Stimulated activated CD8-positive, alpha-beta memory T cell treated with anti-CD3 and anti-CD28 coated beads, Interleukin-12 subunit alpha, Interleukin-12 subunit beta, amount 100 ng/mL, for 24 hours (primary cell): Measurements from ENCODE around the gene NKX2-1.
"Not testable (repeated sequence)": the region's sequence is repeated elsewhere in the genome, so short reads cannot be mapped to it uniquely, and the experiment has no call there.

Source experiments
- DNase-seq: peaks from one replicate; pipeline ENCODE4 v3.0.0-alpha.2; 2020; ENCODE audit errors: extremely low read depth

The NKX2-1 gene

DNA sequence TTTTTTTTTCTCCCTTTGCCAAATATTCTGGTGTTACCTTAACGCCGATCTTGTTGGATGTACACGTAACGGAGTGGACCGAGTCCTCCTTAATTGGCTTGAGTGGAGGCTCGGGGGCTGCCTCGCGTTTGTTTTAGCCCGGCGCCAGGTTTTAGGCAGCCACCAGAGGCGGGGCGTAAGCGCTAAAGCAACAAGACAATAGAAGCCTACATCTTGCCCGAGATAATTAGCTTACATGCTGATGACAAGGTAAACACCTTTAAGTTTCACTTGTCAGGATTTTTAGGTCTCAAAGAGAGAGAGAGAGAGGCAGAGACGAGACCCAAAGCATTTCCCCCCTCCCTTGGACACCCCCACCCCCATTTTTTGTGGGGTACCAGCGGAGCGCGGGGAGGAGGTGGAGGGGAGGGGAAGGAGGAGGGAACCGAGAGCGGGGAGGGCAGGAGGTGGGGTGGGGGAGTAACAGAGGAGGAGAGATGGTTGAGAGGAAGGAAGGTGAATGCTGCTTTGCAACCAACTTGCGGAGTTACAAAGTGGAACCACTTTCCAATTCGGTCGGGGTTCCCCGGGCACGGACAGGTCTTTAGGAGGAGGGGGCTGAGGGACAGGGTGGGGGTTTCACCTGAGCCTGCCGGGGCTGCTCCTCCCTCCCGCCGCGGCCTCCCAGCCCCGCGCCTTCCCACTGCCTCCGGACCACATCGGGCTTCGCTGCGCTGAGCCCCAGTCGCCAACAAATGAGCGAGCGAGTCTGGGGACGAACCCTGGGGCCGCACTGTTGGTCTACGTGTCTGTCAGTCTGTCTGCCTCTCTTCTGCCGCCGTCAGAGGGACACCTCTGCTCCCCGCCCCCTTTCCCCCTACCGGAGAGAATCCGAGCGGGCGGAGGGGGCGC is at the start of gene NKX2-1:
Gene NKX2-1, minus strand, starts transcription at position 802 of the 891 bp plus-strand sequence. Its CDS starts 103 bp downstream, at position 699.
- no peak for DNase-seq

DNA sequence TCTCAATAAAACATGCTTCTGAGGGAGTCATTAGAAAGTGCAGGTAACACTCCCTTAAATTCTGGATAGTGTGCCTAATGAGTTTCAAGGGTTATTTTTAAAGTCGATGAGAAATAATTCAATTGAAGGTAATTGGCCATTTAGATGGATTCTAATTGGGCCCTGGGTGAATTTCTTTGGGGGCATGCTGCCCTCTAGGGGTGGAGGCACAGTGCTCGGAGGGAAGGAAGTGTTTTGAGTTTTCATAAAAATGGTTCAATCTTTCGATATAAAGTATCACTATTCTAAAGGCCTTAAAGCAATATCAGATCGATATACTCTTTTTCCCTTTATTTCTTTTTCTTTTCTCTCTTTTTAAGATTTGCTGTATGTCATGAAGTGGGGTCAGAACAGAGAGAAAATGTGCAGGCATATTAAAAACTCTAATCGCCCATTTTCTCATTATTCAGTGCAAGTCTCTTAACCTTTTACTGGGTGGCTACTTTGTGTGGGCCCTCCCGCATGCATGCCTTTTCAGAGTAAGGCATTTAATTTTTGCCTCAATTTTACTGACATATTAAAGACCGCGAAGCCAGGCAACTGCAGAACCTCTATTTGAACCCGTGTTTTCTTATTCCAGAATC is 36.9 kb upstream of the NKX2-1 start:
- no peak for DNase-seq

DNA sequence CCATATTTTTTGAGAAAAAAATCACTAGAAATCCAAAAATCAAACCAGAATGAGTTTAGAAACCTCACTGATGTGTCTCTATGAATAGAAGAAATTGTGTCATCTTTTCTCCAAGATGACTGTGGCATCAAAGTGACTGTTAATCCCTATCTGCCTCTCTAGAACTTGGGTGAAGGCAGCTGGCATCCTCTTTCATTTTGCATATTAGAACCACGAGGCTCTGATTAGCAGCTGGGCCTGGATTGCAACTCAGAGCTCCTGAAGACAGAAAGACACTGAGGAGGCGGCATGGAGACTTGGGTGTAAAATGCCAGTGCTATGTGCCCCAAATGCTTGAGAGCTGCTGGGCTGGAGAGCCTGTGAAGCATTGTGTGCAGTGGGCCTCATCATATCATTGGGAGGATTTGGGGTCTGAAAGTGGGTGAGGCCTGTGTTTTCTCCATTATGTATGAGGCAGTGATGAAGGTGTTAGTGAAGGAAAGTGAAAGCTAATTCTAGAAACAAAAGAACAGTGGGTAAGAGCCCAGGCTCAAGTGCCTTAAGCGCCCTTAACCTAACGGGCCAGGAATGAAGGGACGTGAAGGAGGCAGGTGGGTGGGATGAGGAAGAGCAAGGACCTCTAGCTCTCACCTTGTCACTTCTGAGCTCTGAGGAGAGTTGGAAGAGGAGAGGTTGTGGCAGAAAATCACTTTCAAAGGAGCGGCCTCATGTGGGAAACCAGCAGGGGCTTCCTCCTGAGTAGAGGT is 36.1 kb upstream of the NKX2-1 start:
- DNase-seq, result no peak

DNA sequence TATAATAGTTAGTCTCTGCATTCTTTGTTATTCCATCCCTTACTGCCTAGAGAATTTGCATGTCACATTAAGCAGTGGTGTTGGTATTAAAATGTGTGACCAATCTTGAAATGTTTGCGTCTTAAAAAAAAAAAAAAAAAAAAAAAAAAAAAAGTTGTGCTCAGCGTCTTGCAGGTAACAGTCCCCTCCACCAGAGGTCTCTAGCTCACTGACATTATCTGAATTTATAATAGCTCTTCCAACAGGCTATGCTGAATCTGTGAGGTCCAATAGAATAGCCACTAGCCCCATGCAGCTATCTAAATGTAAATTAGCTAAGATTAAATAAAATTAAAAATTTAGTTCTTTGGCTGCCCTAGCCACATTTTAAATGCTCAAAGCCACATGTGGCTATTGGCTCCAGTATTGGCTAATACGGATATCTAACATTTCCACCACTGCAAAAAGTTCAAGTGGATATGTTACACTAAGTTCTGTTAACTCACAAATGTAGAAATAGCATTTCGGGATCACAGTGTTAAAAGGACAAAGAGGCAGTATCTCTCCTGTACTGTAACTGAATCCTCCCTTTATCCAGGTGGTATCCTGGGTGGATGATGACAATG is 33.7 kb upstream of the NKX2-1 start:
- no peak for DNase-seq

DNA sequence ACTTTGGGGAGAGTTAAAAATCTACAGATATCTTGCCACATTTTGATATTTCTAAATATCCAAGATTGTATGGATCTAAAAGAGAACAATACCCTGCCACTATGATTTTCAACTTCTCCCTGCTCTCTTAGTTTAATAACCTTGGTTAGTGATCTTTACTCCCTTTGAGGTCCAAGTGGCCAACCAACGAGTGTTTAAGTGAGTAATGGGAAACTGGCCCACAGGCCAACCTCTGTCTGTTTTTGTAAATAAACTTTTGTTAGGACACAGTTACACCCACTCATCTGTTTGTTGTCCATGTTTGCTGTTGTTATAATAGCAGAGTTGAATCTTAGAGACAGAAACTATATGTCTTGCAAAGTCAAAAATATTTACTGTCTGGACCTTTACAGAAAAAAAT is 30.9 kb upstream of the NKX2-1 start:
- DNase-seq, result no peak

DNA sequence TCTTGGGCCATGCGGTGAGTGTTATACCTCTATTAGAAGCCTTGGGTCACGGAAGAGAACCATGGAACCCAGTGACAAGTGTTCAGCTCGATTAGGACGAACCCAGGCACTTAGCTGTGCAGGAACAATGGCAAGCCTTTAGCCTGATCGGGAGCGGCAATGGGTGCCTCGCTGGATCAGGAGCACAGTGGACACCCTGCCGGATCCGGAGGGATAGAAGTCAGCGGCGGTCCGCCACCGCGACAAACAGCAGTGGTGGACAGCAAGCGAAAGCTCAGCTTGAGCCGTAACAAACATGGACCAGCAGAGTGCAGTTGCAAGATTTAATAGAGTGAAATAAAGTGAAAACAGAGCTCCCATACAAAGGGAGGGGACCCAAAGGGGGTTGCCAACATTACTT is 24.2 kb upstream of the NKX2-1 start:
- not testable (repeated sequence) for DNase-seq

DNA sequence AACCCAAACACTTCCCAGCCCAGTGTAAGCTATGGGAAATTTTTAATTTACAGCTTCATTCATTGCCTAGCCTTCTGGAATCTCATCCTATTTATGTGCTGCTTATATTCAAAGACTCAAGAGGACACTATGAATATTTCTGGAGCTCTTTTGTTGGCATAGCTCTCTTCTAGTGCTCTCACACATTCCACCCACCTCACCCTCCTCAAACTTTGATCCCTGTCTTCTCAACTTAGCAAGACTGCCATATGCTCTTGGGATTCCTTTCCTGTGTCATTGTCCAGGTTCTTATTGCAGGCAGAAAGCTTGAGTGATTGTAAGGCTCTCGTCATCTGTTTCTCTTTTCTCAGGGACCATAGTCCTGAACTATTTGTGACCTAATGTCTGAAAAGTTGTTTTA is 18.0 kb upstream of the NKX2-1 start:
- DNase-seq, result no peak

DNA sequence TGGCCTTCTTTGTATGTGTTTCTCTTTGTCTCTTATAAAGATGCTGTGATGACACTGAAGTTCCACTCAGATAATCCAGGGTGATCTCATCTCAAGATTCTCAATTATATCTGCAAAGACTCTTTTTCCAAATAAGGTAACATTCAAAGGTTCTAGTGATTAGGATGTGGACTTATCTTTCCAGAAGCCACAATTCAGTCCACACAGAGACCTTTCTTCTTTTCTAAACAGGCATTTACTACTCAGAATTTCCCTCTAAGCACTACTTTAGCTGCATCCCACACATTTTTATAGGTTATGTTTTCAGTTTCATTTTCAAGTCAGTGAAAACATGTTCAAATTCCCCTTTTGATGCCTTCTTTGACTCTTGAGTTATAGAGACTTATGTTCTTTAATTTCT is 9.0 kb upstream of the NKX2-1 start:
- no peak for DNase-seq

DNA sequence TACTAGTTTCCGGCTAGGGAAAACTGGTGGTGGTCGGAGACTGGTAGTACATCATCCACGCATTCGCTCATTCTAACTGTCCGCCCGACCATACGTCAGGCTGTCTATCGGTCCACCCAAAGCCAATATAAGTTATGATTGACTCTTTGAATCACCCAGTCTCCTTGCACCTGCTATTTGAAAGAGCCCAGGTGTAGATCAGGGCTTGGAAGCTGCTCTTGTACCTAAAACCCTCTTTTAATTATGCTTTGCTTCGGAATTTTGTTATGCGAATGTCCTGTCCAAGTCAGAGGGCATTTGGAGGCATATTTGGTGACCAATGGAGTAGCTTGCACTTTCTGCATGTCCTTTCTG is 5.7 kb upstream of the NKX2-1 start:
- no peak for DNase-seq

DNA sequence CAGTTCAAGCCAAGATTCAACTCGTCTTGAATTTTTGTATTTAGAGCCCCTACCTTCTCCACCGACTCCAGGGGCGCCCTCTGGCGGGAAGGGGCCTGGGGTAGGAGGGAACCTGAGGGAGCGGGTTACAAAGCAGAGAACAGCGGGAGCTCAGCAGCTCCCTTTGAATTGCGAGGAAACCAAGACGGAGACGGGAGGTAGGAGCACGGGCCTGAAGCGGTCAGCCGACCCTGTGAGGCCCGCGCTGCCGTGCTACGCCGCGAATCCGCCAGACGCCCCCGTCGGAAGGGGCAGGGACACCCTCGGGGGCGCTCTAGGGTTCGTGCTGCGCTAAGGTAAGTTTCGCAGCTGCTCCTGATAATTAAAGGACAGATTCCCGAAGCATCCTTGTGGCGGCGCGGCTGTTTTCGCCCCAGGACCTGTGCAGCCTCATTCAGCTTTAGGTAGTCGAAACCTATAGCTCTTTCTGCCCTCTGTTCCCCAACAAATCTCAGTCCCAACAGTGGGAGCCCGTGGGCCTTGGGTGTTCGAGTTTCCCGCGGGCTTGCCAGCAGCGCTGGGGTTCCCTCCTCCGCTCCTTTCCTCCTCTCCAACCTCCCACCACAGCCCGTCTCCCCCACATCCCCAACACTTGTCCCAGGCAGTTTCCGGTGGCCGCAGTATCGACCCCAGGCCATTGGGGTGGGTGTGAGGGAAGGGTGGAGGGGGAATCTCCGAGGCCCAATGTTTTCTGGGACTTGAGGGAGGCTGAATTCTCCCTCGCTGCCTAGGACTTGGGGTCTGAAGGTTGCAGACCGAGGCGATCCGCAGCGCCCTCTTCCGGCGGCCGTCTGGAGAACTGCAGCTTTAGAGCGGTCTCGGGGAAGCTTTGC is 5.1 kb upstream of the NKX2-1 start:
- no peak for DNase-seq

DNA sequence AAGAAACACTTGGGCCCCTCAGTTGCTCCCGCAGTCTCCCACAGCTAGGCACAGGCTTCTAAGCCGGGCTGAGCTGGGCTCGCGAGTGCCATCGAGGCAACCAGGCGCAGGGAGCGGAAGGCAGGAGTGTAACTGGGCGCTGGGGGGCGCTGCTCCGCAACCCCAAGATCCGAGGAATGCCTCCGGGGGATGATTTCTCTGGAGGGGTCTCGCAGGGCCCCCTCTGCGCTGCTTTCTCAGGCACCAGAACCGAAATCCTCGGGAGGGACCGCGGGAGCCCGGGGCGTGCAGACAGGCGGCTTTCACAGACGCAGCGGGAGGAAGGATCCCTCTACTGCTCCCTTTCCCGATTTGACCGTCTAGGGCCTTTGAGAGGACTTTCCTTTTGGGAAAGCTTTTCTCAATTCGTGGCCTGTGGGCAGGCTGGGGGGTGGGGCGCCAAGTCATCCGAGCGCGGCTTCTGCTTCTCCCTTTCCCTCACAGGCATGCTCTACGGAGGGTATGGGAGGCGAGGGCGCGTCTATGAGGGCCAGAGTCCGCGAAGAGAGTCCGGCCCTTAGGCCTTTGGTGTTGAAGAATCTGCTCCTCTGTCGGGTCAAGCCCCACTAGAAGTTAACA is 4.3 kb upstream of the NKX2-1 start:
- DNase-seq, result no peak

DNA sequence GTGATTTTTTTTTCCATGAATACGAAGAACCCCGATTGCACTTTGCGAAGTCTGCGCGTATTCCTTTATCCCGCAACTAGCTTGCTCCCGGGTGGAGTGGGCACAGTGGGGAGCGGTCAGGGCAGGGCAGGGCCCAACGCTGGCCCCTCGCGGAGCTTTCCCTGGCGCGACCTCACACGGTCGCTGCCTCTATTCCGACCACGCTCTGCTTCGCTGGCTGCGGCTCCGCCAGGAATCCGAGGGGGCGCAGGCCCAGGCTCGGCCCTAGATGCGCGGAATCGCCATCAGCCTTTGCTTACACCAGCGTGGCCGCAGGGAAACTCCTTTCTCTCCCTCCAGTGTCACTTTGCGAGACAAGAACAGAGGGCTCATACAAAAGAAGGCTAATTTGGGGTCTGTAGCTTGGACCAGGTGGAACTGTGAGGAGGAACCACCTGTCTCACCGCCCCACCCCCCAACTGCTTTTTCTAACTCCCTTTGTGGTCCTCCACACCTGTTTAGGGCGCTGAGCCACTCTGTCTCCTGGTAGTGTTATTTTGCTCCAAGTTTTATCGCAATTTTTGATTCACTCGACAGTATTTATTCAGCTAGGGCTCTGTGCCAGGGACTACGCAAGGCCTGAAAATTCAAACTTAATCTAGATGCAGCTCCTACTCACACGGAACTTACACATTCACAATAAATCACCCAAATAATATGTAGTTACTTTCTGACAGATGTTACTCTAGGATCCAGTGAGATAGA is 3.1 kb upstream of the NKX2-1 start:
- DNase-seq, result no peak

DNA sequence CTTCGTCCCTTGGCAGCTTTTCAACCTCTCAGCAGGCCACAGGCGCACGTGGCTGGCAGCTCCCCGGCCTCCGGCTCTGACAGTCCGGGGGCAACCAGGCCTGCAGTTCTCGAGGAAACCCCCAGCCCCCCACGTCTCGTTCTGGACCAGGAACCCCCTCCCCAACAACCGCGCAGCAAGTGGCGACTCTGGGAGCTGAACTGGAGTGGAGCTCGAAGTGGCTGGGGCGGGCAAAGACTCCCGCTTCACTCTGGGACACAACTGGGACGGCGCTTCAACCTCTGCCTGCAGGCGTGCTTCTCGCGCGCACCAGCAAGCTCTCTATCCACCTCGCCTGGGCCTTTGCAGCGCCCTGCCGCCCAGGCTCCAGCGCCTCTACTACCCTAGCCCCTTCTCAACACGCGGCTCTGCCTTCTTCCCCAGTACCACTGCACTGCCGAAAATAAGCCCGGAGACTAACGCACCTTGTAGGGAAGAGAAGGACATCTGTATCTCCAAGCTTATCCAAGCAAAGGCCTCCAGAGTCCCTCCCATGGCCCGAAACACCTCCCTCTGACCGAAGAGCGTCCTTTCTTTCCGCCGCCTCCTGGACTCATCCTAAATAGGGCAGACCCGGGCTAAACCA is 2.4 kb upstream of the NKX2-1 start:
- no peak for DNase-seq

DNA sequence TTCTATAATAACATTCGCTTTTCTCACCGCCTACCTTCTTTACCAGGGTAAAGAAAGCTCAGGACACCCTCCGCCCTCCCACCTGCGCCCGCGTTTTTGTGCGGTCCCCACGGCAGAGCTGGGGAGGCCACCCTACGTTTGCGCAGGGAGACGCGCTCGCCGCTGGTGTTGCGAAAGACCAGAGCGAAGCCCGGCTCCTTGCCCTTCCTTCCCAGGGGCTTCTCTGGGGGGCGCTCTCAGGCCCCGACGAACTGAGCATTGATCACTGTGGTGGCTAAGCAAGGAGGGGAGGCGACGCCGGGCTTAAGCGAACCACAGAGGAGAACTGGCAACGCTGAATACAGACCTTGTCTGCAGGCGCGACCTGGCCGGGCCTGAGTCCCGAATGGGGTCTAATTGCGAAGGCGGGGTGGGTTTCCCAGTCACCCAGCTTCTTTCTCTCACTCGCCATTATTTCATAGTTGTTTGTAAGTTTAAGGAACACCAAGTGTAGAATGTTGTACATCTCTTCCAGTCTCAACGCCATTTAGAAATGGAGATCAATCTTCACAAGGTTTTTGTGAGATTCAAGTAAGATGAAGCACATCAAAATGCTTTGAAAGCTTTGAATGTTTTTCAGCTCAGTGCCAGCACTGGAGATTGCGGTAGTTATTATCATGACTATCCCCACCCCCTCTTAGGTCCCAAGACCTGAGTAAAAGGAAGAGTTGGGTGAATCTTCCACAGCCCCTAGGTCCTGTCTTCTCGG is 1.7 kb upstream of the NKX2-1 start:
- DNase-seq, result no peak

DNA sequence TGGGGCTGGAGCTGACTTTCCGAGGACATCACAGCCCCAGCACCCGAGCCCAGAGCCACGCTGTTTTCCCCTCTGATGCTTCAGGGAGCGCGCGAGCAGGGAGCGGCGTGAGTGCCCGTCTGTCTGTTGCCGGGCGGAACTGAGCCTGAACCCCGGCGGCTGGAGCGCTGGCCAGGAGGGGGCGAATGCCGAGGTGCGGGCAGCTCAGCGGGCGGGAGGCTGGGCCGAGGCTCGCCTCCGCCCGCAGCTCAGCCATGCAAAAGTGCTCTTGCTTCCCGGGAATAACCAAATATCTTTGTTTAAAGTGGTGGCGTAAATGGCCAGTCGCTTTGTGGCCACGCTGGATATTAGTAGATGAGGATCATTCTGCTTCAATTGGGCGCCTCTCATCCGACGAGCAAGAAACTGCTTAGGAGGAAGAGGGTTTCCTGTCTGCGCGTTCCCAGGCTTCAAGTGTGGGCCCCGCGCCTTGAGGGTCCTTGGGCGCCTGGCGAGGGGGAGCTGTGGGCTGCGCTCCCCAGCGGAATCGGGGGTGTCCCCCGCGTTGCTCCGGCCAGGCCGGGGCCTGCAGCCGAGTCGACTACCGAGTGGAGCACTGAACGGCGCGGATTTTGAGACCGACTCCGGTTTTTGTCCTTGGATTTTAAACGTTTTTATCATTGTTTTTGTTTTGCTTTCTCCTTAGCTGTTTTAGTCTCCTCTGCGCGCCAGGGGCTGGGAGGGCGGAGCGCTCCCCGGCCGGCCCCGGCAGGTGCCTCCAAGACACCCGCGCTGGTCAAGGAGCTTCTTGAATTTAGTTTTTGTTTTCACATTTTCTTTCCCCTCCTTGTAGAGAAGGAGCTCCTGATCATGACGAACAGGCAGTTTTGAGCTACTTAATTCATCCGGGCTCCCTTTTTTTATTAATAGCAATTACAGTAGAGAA is 831 bp upstream of the NKX2-1 start:
- no peak for DNase-seq

DNA sequence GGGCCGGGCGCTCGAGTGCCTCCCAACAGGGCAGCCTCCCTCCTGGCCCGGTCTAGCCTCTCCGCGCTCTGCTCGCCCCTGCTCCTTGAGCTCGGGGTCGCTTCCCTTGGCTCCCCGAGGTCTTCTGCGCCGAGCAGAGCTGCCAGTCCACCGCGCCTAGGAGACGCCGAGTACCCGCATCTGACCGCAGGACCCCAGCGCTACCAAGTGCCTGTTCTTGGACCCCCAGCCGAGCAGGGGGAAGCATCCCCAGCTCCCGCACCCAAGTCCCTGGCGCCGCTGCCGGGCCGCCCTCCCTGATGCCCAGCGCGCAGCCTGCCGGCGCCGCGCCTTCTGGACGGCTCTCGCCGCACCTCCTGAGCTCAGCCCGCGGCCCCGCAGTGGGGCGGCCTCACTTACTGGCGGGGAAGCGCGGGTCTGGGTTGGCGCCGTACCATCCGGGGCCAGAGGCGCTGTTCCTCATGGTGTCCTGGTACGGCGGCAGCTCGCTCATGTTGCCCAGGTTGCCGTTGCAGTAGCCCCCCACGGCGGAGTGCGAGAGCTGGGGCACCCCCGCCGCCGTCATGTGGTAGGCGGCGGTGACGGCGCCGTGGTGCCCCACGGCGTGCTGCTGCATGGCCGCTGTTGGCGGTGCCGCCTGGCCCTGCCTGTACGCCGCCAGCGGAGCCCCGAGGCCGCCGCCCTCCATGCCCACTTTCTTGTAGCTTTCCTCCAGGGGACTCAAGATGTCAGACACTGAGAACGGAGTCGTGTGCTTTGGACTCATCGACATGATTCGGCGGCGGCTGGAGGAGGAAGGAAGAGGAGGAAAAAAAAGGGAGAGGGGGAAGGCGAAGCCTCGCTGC is 1.2 kb downstream of the NKX2-1 start:
- DNase-seq, result no peak

DNA sequence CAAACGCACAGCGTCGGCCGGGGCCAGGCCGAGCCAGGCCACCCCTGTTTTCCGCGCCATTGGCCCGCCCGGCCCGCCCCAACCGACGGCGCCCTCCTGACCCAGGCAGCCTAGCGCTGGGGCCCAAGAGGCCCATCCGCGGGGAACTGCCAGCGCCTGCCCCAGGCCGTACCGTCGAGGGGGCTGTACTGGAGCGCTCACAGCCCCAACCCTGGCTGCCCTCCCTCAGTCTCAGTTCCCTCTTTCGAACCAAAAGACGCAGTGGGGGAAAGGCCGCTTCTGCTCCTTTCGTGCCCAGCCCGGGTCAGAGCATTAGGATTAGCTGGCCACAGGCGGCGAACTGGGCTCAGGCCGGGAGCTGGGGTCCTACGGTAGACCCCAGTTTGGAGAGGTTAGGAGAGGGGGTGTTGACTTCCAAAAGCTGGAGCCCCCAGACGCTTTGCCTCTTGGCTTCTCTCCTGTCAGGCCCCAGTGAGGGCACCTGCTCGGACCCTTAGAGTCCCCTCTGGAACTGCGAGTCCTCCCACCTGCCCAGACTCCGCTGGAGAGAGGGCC is 1.9 kb downstream of the NKX2-1 start:
- no peak for DNase-seq
